WTC11 (cell line): ENCODE results near the gene C1orf35. TPM values are rescaled to one million over a fixed set of nuclear protein-coding genes. Genes with fewer than 3 reads are reported as not detected.
A peak's percentile ranks its signal among the peaks of the same experiment; 100 is the strongest.

Source experiments
- ATAC-seq: fragments of 200-7000 bp; cut with Tn5 transposase; 2 replicates; pipeline ENCODE4 v1.10.0; 2021; ENCODE audit warnings: mild to moderate bottlenecking, moderate library complexity
- CTCF ChIA-PET: fragments of 300-600 bp; sonication (Branson Sonifier 250); formaldehyde crosslinking; loops from one replicate; lab custom pipeline; 2021; ENCODE audit warnings: antibody characterized with exemption; lab: Charles Lee
- POLR2A ChIA-PET: fragments of 350-600 bp; sonication (Branson Sonifier 250); formaldehyde crosslinking; loops from one replicate; lab custom pipeline; 2021; ENCODE audit warnings: antibody characterized with exemption; lab: Charles Lee
- DNase-seq: peaks from one replicate; pipeline ENCODE4 v3.0.0; 2021; ENCODE audit warnings: low spot score
- H3K27ac Mint-ChIP-seq: 2 replicates; pipeline ENCODE4 v1.8.0; 2021; ENCODE audit warnings: mixed read lengths
- H3K27me3 Mint-ChIP-seq: 2 replicates; pipeline ENCODE4 v1.8.0; 2021; ENCODE audit warnings: low read depth, mild to moderate bottlenecking, moderate library complexity, mixed read lengths
- H3K36me3 Mint-ChIP-seq: 2 replicates; pipeline ENCODE4 v1.8.0; 2021; ENCODE audit warnings: mixed read lengths
- H3K4me1 Mint-ChIP-seq: 2 replicates; pipeline ENCODE4 v1.8.0; 2022; ENCODE audit warnings: mixed read lengths
- H3K4me3 Mint-ChIP-seq: 2 replicates; pipeline ENCODE4 v1.8.0; 2021; ENCODE audit warnings: mild to moderate bottlenecking, moderate library complexity, mixed read lengths
- H3K9me3 Mint-ChIP-seq: 2 replicates; pipeline ENCODE4 v1.8.0; 2021; ENCODE audit warnings: mixed read lengths
- ATF1 ChIP-seq: sonication (generic); formaldehyde crosslinking; IDR thresholded peaks from 2 replicates; pipeline ENCODE4 v1.8.1; 2023; ENCODE audit warnings: mild to moderate bottlenecking, moderate library complexity, missing genetic modification reagents
- ESRRA ChIP-seq: sonication (generic); formaldehyde crosslinking; IDR thresholded peaks from 2 replicates; pipeline ENCODE4 v1.8.1; 2022; ENCODE audit warnings: mild to moderate bottlenecking, missing genetic modification reagents, borderline replicate concordance
- GRHL2 ChIP-seq: fragments of 250-450 bp; sonication (Bioruptor Pico); IDR thresholded peaks from 2 replicates; pipeline ENCODE4 v1.8.0; 2022; ENCODE audit warnings: mild to moderate bottlenecking, moderate library complexity; ENCODE audit not compliant: insufficient replicate concordance, severe bottlenecking
- GTF2I ChIP-seq: fragments of 250-450 bp; sonication (Bioruptor Pico); conservative IDR thresholded peaks from 2 replicates; pipeline ENCODE4 v1.4.0; 2021; ENCODE audit warnings: mild to moderate bottlenecking
- IRF2 ChIP-seq: sonication (generic); formaldehyde crosslinking; IDR thresholded peaks from 2 replicates; pipeline ENCODE4 v1.8.0; 2022; ENCODE audit warnings: low read depth, missing genetic modification reagents, borderline replicate concordance
- MYBL2 ChIP-seq: sonication (generic); formaldehyde crosslinking; IDR thresholded peaks from 2 replicates; pipeline ENCODE4 v1.8.1; 2023; ENCODE audit warnings: mild to moderate bottlenecking, moderate library complexity, missing genetic modification reagents
- NFE2L1 ChIP-seq: sonication (generic); formaldehyde crosslinking; IDR thresholded peaks from 2 replicates; pipeline ENCODE4 v1.8.1; 2023; ENCODE audit warnings: missing genetic modification reagents
- SMAD3 ChIP-seq: sonication (generic); formaldehyde crosslinking; IDR thresholded peaks from 2 replicates; pipeline ENCODE4 v1.8.0; 2022; ENCODE audit warnings: missing genetic modification reagents, mild to moderate bottlenecking, borderline replicate concordance
- TCF7 ChIP-seq: sonication (generic); formaldehyde crosslinking; IDR thresholded peaks from 2 replicates; pipeline ENCODE4 v1.8.0; 2022; ENCODE audit warnings: mild to moderate bottlenecking, low read depth, missing genetic modification reagents, moderate library complexity
- TEAD1 ChIP-seq: sonication (generic); formaldehyde crosslinking; IDR thresholded peaks from 2 replicates; pipeline ENCODE4 v1.8.0; 2022; ENCODE audit warnings: mild to moderate bottlenecking, missing genetic modification reagents
- ZBTB21 ChIP-seq: sonication (generic); formaldehyde crosslinking; IDR thresholded peaks from 2 replicates; pipeline ENCODE4 v1.8.1; 2023; ENCODE audit warnings: mild to moderate bottlenecking, missing genetic modification reagents, borderline replicate concordance
- ZNF138 ChIP-seq: sonication (generic); formaldehyde crosslinking; conservative IDR thresholded peaks from 2 replicates; pipeline ENCODE4 v1.8.1; 2022; ENCODE audit warnings: mild to moderate bottlenecking, moderate library complexity, missing genetic modification reagents
- ZNF671 ChIP-seq: fragments of 250-450 bp; sonication (Bioruptor Pico); IDR thresholded peaks from 2 replicates; pipeline ENCODE4 v1.8.0; 2021; ENCODE audit warnings: mild to moderate bottlenecking
- total RNA-seq: library from RNA; stranded (reverse); gene quantifications from 3 replicates; pipeline ENCODE4 v1.2.3, GENCODE V29; 2021
- TF ChIP-seq, protein P1 (sequence below): sonication (generic); formaldehyde crosslinking; IDR thresholded peaks from 2 replicates; pipeline ENCODE4 v1.8.0; 2023; ENCODE audit warnings: missing genetic modification reagents, mild to moderate bottlenecking, borderline replicate concordance
- TF ChIP-seq, protein P2 (sequence below): sonication (generic); formaldehyde crosslinking; IDR thresholded peaks from 2 replicates; pipeline ENCODE4 v1.8.1; 2023; ENCODE audit warnings: mild to moderate bottlenecking, missing genetic modification reagents, moderate library complexity
- TF ChIP-seq, protein P3 (sequence below): sonication (generic); formaldehyde crosslinking; IDR thresholded peaks from 2 replicates; pipeline ENCODE4 v1.8.1; 2023; ENCODE audit warnings: mild to moderate bottlenecking, missing genetic modification reagents
- TF ChIP-seq, protein P4 (sequence below): sonication (generic); formaldehyde crosslinking; IDR thresholded peaks from 2 replicates; pipeline ENCODE4 v1.8.1; 2022; ENCODE audit warnings: mild to moderate bottlenecking, missing genetic modification reagents, moderate library complexity, borderline replicate concordance
- TF ChIP-seq, protein P5 (sequence below): fragments of 250-450 bp; sonication (Bioruptor Pico); IDR thresholded peaks from 2 replicates; pipeline ENCODE4 v1.8.0; 2021; ENCODE audit warnings: mild to moderate bottlenecking
- TF ChIP-seq, protein P6 (sequence below): sonication (generic); formaldehyde crosslinking; conservative IDR thresholded peaks from 2 replicates; pipeline ENCODE4 v1.8.1; 2022; ENCODE audit warnings: mild to moderate bottlenecking, missing genetic modification reagents
- TF ChIP-seq, protein P7 (sequence below): sonication (generic); formaldehyde crosslinking; IDR thresholded peaks from 2 replicates; pipeline ENCODE4 v1.8.1; 2022; ENCODE audit warnings: missing genetic modification reagents, borderline replicate concordance

Gene C1orf35
- total RNA-seq, 1 experiment from 2014 or later: 33.8 TPM

DNA sequence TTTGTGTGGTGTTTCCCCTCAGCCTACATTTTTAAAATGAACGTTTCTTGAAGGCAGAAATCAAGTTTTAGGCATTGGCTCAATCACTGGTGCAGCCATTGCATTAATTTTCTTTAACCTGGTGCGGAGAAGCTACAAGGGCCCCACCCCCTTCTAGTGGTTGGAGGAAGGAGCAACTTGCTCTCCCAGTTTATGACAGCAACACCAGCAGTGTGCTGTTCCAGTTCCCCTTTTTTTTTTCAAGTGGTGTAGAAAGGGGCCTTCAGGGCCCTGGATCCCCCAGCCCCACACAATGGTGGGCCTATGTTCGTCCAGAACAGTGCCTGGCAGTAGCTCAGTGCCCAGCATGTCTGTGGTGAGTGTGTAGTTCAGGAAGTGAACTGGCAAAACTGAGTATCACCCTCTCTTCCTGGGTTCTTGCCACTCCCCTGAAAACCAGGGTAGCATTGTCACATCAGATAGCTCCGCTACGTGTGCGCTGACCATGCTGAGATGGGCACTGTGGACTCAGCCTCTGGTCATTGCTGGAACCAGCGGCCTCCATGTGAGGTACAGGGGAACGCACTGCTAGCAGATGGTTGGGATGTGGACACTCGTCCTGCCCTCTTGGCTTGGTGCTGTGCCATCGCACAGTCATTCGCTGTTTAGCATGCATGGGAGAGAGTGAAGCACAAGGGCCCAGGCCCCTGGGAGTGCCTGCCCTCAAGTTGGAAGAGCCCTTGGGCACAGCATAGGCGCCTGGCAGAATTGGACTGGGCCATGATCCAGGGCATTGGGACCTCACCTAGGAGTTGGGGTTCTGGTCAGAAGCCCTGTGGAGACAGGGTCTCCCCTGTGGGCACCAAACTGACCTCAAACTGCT is 13.4 kb downstream of the C1orf35 start (continued):
- TF ChIP-seq, protein P1, sequence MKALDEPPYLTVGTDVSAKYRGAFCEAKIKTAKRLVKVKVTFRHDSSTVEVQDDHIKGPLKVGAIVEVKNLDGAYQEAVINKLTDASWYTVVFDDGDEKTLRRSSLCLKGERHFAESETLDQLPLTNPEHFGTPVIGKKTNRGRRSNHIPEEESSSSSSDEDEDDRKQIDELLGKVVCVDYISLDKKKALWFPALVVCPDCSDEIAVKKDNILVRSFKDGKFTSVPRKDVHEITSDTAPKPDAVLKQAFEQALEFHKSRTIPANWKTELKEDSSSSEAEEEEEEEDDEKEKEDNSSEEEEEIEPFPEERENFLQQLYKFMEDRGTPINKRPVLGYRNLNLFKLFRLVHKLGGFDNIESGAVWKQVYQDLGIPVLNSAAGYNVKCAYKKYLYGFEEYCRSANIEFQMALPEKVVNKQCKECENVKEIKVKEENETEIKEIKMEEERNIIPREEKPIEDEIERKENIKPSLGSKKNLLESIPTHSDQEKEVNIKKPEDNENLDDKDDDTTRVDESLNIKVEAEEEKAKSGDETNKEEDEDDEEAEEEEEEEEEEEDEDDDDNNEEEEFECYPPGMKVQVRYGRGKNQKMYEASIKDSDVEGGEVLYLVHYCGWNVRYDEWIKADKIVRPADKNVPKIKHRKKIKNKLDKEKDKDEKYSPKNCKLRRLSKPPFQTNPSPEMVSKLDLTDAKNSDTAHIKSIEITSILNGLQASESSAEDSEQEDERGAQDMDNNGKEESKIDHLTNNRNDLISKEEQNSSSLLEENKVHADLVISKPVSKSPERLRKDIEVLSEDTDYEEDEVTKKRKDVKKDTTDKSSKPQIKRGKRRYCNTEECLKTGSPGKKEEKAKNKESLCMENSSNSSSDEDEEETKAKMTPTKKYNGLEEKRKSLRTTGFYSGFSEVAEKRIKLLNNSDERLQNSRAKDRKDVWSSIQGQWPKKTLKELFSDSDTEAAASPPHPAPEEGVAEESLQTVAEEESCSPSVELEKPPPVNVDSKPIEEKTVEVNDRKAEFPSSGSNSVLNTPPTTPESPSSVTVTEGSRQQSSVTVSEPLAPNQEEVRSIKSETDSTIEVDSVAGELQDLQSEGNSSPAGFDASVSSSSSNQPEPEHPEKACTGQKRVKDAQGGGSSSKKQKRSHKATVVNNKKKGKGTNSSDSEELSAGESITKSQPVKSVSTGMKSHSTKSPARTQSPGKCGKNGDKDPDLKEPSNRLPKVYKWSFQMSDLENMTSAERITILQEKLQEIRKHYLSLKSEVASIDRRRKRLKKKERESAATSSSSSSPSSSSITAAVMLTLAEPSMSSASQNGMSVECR (CRISPR knock-in tag): no peak
- TF ChIP-seq ZNF671 (CRISPR knock-in tag): no peak
- no peak for TF ChIP-seq ATF1 (CRISPR knock-in tag)
- TF ChIP-seq, protein P2, sequence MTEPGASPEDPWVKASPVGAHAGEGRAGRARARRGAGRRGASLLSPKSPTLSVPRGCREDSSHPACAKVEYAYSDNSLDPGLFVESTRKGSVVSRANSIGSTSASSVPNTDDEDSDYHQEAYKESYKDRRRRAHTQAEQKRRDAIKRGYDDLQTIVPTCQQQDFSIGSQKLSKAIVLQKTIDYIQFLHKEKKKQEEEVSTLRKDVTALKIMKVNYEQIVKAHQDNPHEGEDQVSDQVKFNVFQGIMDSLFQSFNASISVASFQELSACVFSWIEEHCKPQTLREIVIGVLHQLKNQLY (CRISPR knock-in tag): no peak
- TF ChIP-seq MYBL2 (CRISPR knock-in tag): no peak
- TF ChIP-seq TEAD1 (CRISPR knock-in tag): no peak
- no peak for TF ChIP-seq ZNF138
- no peak for TF ChIP-seq GRHL2 (CRISPR knock-in tag)
- no peak for TF ChIP-seq ZBTB21
- TF ChIP-seq IRF2: no peak
- TF ChIP-seq TCF7 (CRISPR knock-in tag): no peak

DNA sequence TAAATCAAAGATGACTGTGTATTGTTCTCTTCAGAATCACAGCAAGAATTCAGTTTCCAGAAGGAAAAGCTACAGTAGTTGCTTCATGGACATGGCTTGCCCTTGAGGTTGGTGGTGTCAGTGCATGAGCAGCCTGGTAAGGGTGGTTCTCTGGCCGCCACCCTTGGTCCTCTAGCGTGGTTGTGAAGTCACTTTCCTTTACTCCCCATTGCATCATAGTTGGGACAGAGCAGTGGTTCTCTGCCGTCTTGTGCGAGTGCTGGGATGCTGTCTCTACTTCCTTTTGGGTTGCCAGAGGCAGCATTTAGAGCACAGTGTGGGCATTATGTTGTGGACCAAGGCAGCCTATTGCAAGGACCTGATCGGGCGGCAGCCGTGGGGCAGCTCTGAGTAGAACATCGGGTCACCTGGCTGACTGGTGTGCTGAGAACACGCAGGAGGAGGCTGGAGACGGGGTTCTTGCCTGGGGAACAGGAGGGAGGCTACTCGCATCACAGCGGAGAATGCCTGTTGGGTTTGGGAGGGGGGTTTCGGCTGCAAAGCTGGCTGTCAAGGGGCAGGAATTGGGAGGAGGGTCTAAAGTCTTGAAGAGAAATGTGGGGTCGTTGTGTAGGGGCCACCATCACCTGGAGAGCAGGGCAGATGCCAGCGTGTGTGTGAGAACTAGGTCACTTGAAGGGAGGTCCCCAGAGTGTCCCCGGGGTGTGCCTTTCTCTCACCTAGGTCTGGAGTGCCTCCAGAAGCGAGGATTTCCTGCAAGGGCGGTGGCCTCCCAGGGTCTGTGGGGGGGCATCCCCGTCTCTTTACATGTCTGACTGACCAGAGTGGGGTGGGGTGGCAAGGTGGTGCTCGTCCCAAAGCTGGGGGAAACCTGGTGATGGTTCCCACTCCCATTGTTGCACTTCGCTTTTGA is 14.3 kb downstream of the C1orf35 start:
- DNase-seq (no peak), ATAC-seq (no peak)
- TF ChIP-seq ESRRA (CRISPR knock-in tag) (no peak), NFE2L1 (CRISPR knock-in tag) (no peak), ZNF138 (no peak), GTF2I (no peak), SMAD3 (CRISPR knock-in tag) (no peak), IRF2 (no peak)
- TF ChIP-seq, protein P3, sequence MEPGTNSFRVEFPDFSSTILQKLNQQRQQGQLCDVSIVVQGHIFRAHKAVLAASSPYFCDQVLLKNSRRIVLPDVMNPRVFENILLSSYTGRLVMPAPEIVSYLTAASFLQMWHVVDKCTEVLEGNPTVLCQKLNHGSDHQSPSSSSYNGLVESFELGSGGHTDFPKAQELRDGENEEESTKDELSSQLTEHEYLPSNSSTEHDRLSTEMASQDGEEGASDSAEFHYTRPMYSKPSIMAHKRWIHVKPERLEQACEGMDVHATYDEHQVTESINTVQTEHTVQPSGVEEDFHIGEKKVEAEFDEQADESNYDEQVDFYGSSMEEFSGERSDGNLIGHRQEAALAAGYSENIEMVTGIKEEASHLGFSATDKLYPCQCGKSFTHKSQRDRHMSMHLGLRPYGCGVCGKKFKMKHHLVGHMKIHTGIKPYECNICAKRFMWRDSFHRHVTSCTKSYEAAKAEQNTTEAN: no peak
- TF ChIP-seq, protein P4, sequence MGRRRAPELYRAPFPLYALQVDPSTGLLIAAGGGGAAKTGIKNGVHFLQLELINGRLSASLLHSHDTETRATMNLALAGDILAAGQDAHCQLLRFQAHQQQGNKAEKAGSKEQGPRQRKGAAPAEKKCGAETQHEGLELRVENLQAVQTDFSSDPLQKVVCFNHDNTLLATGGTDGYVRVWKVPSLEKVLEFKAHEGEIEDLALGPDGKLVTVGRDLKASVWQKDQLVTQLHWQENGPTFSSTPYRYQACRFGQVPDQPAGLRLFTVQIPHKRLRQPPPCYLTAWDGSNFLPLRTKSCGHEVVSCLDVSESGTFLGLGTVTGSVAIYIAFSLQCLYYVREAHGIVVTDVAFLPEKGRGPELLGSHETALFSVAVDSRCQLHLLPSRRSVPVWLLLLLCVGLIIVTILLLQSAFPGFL: no peak
- TF ChIP-seq, protein P5, sequence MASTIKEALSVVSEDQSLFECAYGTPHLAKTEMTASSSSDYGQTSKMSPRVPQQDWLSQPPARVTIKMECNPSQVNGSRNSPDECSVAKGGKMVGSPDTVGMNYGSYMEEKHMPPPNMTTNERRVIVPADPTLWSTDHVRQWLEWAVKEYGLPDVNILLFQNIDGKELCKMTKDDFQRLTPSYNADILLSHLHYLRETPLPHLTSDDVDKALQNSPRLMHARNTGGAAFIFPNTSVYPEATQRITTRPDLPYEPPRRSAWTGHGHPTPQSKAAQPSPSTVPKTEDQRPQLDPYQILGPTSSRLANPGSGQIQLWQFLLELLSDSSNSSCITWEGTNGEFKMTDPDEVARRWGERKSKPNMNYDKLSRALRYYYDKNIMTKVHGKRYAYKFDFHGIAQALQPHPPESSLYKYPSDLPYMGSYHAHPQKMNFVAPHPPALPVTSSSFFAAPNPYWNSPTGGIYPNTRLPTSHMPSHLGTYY: no peak
- TF ChIP-seq, protein P6, sequence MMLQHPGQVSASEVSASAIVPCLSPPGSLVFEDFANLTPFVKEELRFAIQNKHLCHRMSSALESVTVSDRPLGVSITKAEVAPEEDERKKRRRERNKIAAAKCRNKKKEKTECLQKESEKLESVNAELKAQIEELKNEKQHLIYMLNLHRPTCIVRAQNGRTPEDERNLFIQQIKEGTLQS (CRISPR knock-in tag): no peak
- TF ChIP-seq, protein P7, sequence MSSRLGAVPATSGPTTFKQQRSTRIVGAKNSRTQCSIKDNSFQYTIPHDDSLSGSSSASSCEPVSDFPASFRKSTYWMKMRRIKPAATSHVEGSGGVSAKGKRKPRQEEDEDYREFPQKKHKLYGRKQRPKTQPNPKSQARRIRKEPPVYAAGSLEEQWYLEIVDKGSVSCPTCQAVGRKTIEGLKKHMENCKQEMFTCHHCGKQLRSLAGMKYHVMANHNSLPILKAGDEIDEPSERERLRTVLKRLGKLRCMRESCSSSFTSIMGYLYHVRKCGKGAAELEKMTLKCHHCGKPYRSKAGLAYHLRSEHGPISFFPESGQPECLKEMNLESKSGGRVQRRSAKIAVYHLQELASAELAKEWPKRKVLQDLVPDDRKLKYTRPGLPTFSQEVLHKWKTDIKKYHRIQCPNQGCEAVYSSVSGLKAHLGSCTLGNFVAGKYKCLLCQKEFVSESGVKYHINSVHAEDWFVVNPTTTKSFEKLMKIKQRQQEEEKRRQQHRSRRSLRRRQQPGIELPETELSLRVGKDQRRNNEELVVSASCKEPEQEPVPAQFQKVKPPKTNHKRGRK (CRISPR knock-in tag): no peak
- ChIA-PET CTCF (interaction anchor here (0.7 kb wide), 1 partner anchor 84 kb away, joined by 3 read pairs; no protein-coding TSS in a partner anchor), POLR2A (no interaction called here)
- H3K4me1 Mint-ChIP-seq: peaks cover 42% of the 10 kb centered on the region
- peak overlapping the region; percentile 57; the same call in 1 of the 2 replicates for H3K27ac Mint-ChIP-seq
- no peaks in the 10 kb centered on the region for H3K27me3 Mint-ChIP-seq
- peaks cover 24% of the 10 kb centered on the region for H3K36me3 Mint-ChIP-seq
- H3K4me3 Mint-ChIP-seq: no peak overlapping the region
- H3K9me3 Mint-ChIP-seq: no peaks in the 10 kb centered on the region
